Activated CD4-positive, CD25-positive, alpha-beta regulatory T cell treated with anti-CD3 and anti-CD28 coated beads, Interleukin-2, amount 50 U/mL, for 16 hours (primary cell): ENCODE measurements around the gene POLR1H.
A peak's percentile ranks its signal among the peaks of the same experiment; 100 is the strongest.
"Not testable (repeated sequence)": the region's sequence is repeated elsewhere in the genome, so short reads cannot be mapped to it uniquely, and the experiment has no call there.

ENCODE experiments used
- DNase-seq: peaks from one replicate; pipeline ENCODE4 v3.0.0-alpha.2; 2020; ENCODE audit warnings: low read depth, low spot score

Gene POLR1H

GRCh38 chr6:30061092-30061857, at the start of gene POLR1H:
POLR1H (plus strand) TSS chr6:30061265; CDS start chr6:30061525, 260 bp downstream.
- peak; percentile 80 for DNase-seq

GRCh38 chr6:30013291-30013922, 47.7 kb upstream of the POLR1H start:
- DNase-seq: peak; percentile 33

GRCh38 chr6:30019819-30020218, 41.2 kb upstream of the POLR1H start:
- DNase-seq: no peak

- DNase-seq: no peak
Observed at GRCh38 chr6:30020626-30021025, 40.4 kb upstream of the POLR1H start.

- DNase-seq: no peak
Observed at GRCh38 chr6:30022189-30022588, 38.9 kb upstream of the POLR1H start.

- DNase-seq: not testable (repeated sequence)
Observed at GRCh38 chr6:30022712-30023111, 38.4 kb upstream of the POLR1H start.

GRCh38 chr6:30025186-30025585, 35.9 kb upstream of the POLR1H start:
- no peak for DNase-seq

GRCh38 chr6:30029588-30029987, 31.5 kb upstream of the POLR1H start:
- no peak for DNase-seq

- no peak for DNase-seq
Observed at GRCh38 chr6:30031381-30031780, 29.7 kb upstream of the POLR1H start.

GRCh38 chr6:30033440-30033839, 27.6 kb upstream of the POLR1H start:
- not testable (repeated sequence) for DNase-seq

- no peak for DNase-seq
Observed at GRCh38 chr6:30035784-30036183, 25.3 kb upstream of the POLR1H start.

GRCh38 chr6:30037182-30037788, 23.8 kb upstream of the POLR1H start:
- no peak for DNase-seq

- DNase-seq: no peak
Observed at GRCh38 chr6:30041221-30041620, 19.8 kb upstream of the POLR1H start.

GRCh38 chr6:30041821-30042220, 19.2 kb upstream of the POLR1H start:
- no peak for DNase-seq

GRCh38 chr6:30042476-30042875, 18.6 kb upstream of the POLR1H start:
- DNase-seq: no peak

GRCh38 chr6:30042914-30043313, 18.2 kb upstream of the POLR1H start:
- DNase-seq: no peak

- no peak for DNase-seq
Observed at GRCh38 chr6:30043744-30044143, 17.3 kb upstream of the POLR1H start.

- no peak for DNase-seq
Observed at GRCh38 chr6:30044630-30045029, 16.4 kb upstream of the POLR1H start.

- DNase-seq: no peak
Observed at GRCh38 chr6:30047220-30047619, 13.8 kb upstream of the POLR1H start.

GRCh38 chr6:30053682-30054081, 7.4 kb upstream of the POLR1H start:
- DNase-seq: no peak

GRCh38 chr6:30055513-30055912, 5.6 kb upstream of the POLR1H start:
- no peak for DNase-seq

- DNase-seq: no peak
Observed at GRCh38 chr6:30060606-30061091, 416 bp upstream of the POLR1H start.
